ENCODE data around the gene BCAS3.

GRCh38 chr17:60933739-60934138 is 256.1 kb downstream of the BCAS3 start:
- TF ChIP-seq TAF1 (IDR thresholded peaks at IDR 0.05; ENCODE audit: low read depth, low read length) (no peak), POLR2AphosphoS5 (IDR thresholded peaks at IDR 0.05; ENCODE audit: low read depth, low read length) (no peak), POLR2A (IDR thresholded peaks at IDR 0.05; ENCODE audit: low read depth, low read length) (no peak)
